ENCODE measurements around the gene JOSD1. TPM values are rescaled to one million over a fixed set of nuclear protein-coding genes. Genes with fewer than 3 reads are reported as not detected.

JOSD1 gene
- total RNA-seq, 1 donor from 2014 or later, result 24.0 TPM

GRCh38 chr22:38716826-38717225 is 16.1 kb upstream of the JOSD1 start:
- no peak for DNase-seq (ENCODE audit: low spot score)
- intact Hi-C loops (cut with DNase I), result no loop called here

DNA sequence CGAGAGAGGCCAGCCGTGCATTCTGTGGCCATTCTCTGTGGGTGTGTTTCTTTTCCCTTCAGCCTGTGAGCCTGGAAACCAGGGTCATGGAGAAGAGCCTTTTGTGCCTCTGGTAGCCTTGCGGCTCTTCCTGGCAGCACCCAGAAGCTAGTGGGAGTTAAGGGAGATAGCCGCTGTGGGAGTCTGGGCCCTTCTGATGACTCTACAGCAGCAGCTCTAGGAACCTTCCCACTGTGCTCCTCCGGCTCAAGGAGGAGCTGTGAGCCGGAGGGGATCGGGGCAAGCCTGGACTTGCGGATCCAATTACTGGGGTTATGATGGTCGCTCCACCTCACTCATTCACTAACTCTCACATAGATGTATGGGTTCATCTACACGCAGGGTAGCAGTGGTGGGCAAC is 15.5 kb upstream of the JOSD1 start:
- no peak for DNase-seq (ENCODE audit: low spot score)
- intact Hi-C loops (cut with DNase I), result no loop called here

DNA sequence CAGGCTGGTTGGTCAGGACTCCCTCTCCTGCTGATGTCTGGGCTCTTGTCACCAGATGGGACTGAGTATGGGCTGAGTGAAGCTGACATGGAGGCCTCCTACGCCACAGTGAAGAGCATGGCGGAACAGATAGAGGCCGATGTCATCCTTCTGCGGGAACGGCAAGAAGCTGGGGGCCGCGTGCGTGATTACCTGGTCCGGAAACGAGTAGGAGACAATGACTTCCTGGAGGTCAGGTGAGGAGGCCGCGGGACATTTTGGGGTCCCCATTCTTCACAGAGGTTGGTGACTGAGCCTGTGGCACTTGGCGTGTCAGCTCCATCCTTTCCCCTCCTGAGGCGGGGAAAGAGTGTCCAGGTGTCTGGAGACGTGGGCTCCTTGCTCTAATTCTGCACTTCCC is 15.1 kb upstream of the JOSD1 start:
- intact Hi-C loops (cut with DNase I), result no loop called here
- DNase-seq (ENCODE audit: low spot score), result peak; percentile 53

DNA sequence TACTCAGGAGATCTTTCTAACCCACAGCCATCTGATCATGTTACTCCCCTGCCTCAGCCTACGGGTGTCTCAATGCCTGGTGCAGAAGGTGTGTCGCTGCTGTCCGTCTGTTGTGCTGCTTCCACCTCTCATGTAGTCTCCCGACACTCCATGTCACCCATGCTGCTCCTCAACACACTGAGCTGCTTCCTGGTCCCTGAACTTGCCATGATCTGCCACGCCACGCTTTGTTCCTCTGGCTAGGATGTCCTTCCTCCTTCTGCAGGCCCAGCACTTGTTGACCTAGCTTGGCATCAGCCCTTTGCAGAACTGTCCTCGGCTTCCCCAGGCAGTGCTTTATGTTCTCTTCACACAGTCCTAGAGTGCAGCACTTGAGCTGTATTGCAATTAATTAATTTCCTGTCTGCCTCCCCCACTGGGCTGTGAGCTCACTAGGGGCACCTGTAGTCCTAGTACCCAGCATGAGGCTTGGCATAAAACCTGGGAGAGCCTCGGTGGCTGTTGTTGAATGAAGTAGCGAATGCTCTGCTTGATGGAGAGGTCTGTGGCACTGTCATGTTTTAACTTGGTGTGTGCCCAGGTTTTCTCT is 14.5 kb upstream of the JOSD1 start:
- DNase-seq (ENCODE audit: low spot score), result peak; percentile 76
- intact Hi-C loops (cut with DNase I), result no loop called here

DNA sequence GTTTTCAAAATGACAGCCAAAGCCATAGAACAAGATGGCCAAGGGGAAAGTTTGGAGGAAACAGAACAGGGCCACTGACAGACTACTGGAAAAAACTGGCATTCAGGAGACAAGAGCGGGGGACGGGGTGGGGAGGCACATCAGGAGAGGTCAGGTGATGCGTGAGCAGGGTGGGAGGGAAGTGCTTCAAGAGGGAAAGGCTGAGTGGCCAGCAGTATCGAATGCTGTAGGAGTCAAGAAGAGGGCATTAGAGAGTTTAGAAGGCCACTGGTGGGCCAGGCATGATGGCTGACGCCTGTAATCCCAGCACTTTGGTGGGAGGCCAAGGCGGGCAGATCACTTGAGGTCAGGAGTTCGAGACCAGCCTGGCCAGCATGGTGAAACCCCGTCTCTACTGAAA is 13.2 kb upstream of the JOSD1 start:
- intact Hi-C loops (cut with DNase I), result no loop called here
- DNase-seq (ENCODE audit: low spot score), result peak; percentile 51

GRCh38 chr22:38712486-38713207 is 11.9 kb upstream of the JOSD1 start:
- peak; percentile 19 for DNase-seq (ENCODE audit: low spot score)

GRCh38 chr22:38710866-38711265 is 10.1 kb upstream of the JOSD1 start:
- intact Hi-C loops (cut with DNase I), result no loop called here
- no peak for DNase-seq (ENCODE audit: low spot score)

More at GRCh38 chr22:38712486-38713207, 11.9 kb upstream of the JOSD1 start:
- intact Hi-C loops (cut with DNase I), result no loop called here

- intact Hi-C loops (cut with DNase I), result no loop called here
- no peak for DNase-seq (ENCODE audit: low spot score)
Measured at GRCh38 chr22:38710351-38710750, 9.6 kb upstream of the JOSD1 start.

GRCh38 chr22:38709306-38709705 is 8.6 kb upstream of the JOSD1 start:
- intact Hi-C loops (cut with DNase I), result no loop called here
- no peak for DNase-seq (ENCODE audit: low spot score)

DNA sequence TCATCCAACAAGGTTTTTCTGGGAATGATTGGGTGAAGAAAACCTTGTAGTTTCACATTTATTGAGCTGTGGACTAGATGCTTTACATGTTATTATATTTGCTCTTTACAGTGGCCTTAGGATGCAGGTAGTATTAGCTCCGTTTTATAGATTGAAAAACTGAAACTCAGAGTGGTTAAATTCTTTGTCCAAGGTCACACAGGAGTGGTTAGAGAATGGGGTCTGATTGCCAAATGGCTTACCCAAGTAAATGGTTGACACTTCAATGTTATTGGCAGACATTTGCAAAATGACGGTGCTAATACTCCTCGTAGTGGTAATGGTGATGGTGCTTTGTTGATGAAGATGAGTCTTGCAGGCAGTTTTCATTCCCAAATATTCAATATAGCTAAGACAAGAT is 7.2 kb upstream of the JOSD1 start:
- intact Hi-C loops (cut with DNase I), result no loop called here

GRCh38 chr22:38707346-38707745 is 6.6 kb upstream of the JOSD1 start:
- DNase-seq (ENCODE audit: low spot score), result no peak
- intact Hi-C loops (cut with DNase I), result no loop called here

More for the DNA sequence above, 7.2 kb upstream of the JOSD1 start:
- no peak for DNase-seq (ENCODE audit: low spot score)

- intact Hi-C loops (cut with DNase I), result no loop called here
Measured at GRCh38 chr22:38706901-38707195, 6.1 kb upstream of the JOSD1 start.

GRCh38 chr22:38706101-38706900 is 5.6 kb upstream of the JOSD1 start:
- intact Hi-C loops (cut with DNase I), result no loop called here
- peak; percentile 84 for DNase-seq (ENCODE audit: low spot score)

More at GRCh38 chr22:38706901-38707195, 6.1 kb upstream of the JOSD1 start:
- no peak for DNase-seq (ENCODE audit: low spot score)

DNA sequence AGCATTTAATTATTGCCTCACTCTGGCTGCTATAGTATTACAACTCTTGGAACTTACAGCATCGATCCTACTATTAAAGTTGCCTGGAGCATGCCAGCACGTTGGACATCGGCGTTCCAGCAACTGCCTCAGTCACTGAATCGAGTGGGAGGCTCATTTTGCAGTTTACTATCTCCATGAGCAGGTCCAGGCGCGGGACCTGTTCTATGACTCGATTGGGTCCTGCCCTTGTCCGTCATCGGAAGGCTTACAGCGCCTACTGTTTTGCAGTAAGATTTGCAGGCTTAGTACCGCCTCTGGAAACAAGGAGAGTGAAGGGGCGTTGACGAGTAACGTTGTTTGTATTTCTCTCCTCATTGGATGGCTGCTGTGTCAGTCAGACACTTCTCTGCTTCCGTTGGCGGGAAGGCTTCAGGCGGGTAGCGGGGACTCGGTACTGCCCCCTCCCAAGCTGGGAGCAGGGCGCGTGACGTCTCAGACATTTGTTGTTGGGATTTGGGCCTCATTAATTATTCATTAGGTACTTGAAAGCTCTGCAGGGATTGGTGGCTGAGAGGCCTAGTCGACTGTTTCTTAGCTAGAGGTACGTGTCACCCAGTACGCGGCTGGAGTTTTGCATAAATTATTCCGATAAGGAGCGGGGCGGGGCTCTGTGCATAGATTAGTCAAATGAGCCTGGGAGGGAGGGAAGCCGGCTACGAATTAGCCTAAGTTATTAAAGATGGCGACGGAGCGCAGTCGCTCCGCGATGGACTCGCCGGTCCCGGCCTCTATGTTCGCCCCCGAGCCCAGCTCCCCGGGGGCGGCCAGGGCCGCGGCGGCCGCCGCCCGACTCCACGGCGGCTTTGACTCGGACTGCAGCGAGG is 4.7 kb upstream of the JOSD1 start, which contains the start of gene GTPBP1:
Gene GTPBP1, plus strand, starts transcription at position 710 of the 866 bp plus-strand sequence. Its CDS starts 12 bp downstream, at position 722.
- intact Hi-C loops (cut with DNase I), result no loop called here
- DNase-seq (ENCODE audit: low spot score), result peak; percentile 99

GRCh38 chr22:38704654-38705234 is 4.0 kb upstream of the JOSD1 start:
- DNase-seq (ENCODE audit: low spot score), result peak; percentile 44
- intact Hi-C loops (cut with DNase I), result loop anchor here (5.0 kb wide), 1 partner anchor 53 kb away; the partner anchor contains the start of gene SUN2

DNA sequence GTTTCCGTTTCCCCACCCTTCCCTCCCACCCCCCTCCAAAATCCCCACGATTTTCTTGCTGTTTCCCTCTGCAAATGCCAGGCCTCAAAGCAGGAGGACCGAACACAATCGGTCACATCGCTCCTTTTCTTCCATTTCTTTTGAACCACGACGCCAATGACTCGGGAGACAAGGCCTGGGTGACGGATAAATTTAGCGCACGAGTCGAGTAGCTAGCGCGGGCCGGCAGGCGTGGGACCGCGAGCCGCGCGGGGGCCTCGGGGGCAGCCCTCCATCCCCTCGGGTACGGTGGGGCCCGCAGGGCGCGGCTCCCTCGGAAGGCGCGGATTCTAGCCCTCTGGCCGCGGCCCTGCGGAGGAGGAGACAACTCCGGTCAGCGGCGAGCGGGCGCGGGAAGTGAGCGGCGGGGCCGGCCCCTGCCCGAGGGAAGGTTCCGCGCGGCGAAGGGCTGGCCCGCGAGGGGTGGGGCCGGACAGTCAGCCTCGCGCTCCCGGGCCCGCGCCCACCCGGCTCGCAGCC is 414 bp downstream of the JOSD1 start:
- peak; percentile 87 for DNase-seq (ENCODE audit: low spot score)
- intact Hi-C loops (cut with DNase I), result loop anchor here (5.0 kb wide), 1 partner anchor 57 kb away; the partner anchor contains the start of gene SUN2

DNA sequence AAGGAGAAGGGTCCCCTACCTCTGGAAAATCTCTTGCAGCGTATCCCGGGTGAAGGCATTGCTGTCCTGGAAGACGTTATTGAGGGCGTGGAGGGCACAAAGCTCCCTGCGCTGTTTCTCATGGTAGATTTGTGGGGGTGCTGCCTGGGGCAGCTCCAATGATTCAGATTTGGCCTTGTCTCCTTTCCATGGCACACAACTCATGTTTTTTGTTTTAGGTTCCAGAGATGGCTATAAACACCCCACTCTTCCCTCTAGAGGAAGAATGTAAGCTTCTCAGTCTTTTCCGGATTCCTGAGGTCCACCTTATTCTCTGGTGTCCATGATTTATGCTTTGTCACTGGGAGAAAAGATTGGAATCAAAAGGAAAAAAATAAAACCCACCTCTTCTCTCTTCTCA is 959 bp downstream of the JOSD1 start:
- intact Hi-C loops (cut with DNase I), result loop anchor here (5.0 kb wide), 1 partner anchor 58 kb away; the partner anchor contains the start of gene SUN2

DNA sequence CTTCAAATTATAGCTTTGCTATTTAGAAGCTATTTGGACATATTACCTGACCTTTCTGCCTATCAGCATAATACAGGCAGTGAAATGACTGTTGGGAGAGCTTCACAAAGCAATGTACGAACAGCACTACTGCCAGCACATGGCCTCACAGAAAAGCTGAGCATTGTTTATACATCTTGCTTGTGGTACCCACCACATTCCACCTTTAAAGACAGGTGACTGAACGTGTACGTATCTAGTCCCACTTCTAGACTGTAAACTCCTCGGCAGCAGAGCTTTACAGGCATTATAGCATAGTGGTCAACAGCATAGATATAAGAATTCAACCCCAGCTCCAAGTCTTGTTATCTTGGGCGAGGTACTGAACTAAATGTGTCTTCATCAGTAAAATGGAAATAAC is 1.6 kb downstream of the JOSD1 start:
- no peak for DNase-seq (ENCODE audit: low spot score)
- intact Hi-C loops (cut with DNase I), result no loop called here

More for the DNA sequence above, 959 bp downstream of the JOSD1 start:
- DNase-seq (ENCODE audit: low spot score), result no peak
